Measurements from ENCODE around the gene AP2M1. TPM values are rescaled to one million over a fixed set of nuclear protein-coding genes. Genes with fewer than 3 reads are reported as not detected.

The AP2M1 gene
- total and polyA plus RNA-seq, 2 of the 13 experiments (the other 11 are each of a cell fraction or from before 2014, with no cell fraction given) = 126 to 146 TPM

DNA sequence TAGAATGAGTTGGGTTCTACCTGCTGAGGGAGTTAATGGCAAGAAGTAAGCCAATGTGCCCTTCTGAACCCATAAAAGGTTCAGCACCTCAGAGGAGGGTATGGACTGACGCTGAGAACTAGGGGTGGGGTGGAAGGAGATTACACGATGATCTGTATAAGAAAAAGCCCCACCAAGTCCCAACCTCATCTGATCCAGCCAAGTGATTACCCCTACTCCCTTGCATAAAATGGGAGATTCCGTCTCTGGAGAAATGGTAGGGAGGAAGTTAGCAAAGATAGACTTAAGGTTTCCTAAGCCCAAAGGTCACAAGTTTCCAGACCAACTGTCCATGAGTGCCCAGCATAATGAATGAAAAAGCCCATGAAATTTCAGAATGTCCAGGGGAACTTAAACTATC, 26.6 kb upstream of the AP2M1 start:
- no peaks in the 10 kb centered on the region for H3K79me2 ChIP-seq (ENCODE audit: insufficient read depth, low read length)
- no peaks in the 10 kb centered on the region for H4K20me1 ChIP-seq (ENCODE audit: insufficient read depth, low read length)
- BruUV-seq (replicated peaks) = no TSS peak
- no peak overlapping the region for H2AFZ ChIP-seq (ENCODE audit: low read length)
- H3K4me2 ChIP-seq (ENCODE audit: low read depth, low read length) = no peak overlapping the region
- H3K9ac ChIP-seq (ENCODE audit: insufficient read depth, low read depth, low read length) = no peak overlapping the region
- DNase-seq (ENCODE audit: low spot score) = no peak
- H3K36me3 ChIP-seq (replicated peaks in 1 of 2; ENCODE audit: control insufficient read depth in 1 of 2, insufficient read depth in 2 of 2, low read length in 2 of 2) = peaks cover 7 to 30% of the 10 kb centered on the region in 2 experiments; a peak in 4 of 5 replicates
- intact Hi-C loops (cut with micrococcal nuclease; ENCODE audit: unreplicated experiment) (loop anchor here (5.0 kb wide), 1 partner anchor 39 kb away; the partner anchor contains the start of gene ABCF3), in situ Hi-C loops (cut with HindIII; ENCODE audit: extremely low pct_ligation_motif_present, low pct_unique_long_range_greater_than_20kb) (loop anchor here (25.0 kb wide), 1 partner anchor 261 kb away; the partner anchor contains the start of gene PARL)
- TF ChIP-seq MBD4 (IDR thresholded peaks at IDR 0.05; ENCODE audit: borderline replicate concordance, low read length) (no peak), JARID2 (CRISPR knock-in tag; IDR thresholded peaks at IDR 0.05; ENCODE audit: insufficient replicate concordance) (no peak), SMYD3 (CRISPR knock-in tag; IDR thresholded peaks at IDR 0.05) (no peak), ZNF234 (CRISPR knock-in tag; conservative IDR thresholded peaks at IDR 0.05) (no peak), PCBP1 (IDR thresholded peaks at IDR 0.05; ENCODE audit: borderline replicate concordance, low read depth, low read length) (no peak), NKX3-1 (CRISPR knock-in tag; IDR thresholded peaks at IDR 0.05) (no peak), HES4 (CRISPR knock-in tag; IDR thresholded peaks at IDR 0.05; ENCODE audit: borderline replicate concordance) (no peak)
- WGBS (ENCODE audit: low lambda C conversion rate) = 91% methylated on average over 3 of the region's 3 CpGs
- no peak for FAIRE-seq
- no peaks in the 10 kb centered on the region for H3K27me3 ChIP-seq (ENCODE audit: control insufficient read depth in 1 of 2, insufficient read depth in 2 of 2, low read length in 2 of 2)
- no peaks in the 10 kb centered on the region for H3K9me3 ChIP-seq (ENCODE audit: low read length)
- peaks cover 7% of the 10 kb centered on the region for H3K4me1 ChIP-seq (ENCODE audit: insufficient read depth, low read length)
- ChIA-PET CTCF (ENCODE audit: low intra/inter-chr PET ratio, low total read pairs) (no interaction called here), POLR2A (no interaction called here)
- no peak for ATAC-seq
- H3K27ac ChIP-seq (ENCODE audit: extremely low read length, insufficient read depth, low read length) = no peak overlapping the region
- H3K4me3 ChIP-seq (replicated peaks in 1 of 3; ENCODE audit: insufficient read depth in 1 of 3, low read depth in 2 of 3, low read length in 3 of 3) = no peak overlapping the region

DNA sequence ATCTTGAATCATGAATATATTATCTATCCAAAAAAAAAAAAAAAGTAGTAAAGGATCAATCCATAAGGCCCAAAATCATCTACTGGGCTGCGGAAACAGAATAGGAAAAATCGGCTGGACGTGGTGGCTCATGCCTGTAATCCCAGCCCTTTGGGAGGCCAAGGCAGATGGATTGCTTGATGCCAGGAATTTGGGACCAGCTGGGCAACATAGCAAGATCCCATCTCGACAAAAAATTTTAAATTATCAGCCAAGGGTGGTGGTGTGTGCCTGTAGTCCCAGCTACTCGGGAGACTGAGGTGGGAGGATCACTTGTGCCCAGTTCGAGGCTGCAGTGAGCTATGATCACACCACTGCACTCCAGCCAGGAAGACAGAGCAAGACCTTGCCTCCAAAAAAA, 25.5 kb upstream of the AP2M1 start:
- FAIRE-seq (no peak), ATAC-seq (no peak), DNase-seq (ENCODE audit: low spot score) (no peak)
- ChIA-PET CTCF (ENCODE audit: low intra/inter-chr PET ratio, low total read pairs) (no interaction called here), POLR2A (no interaction called here)
- Histone ChIP-seq H3K79me2 (ENCODE audit: insufficient read depth, low read length) (no peaks in the 10 kb centered on the region), H3K4me2 (ENCODE audit: low read depth, low read length) (no peak overlapping the region), H3K4me1 (ENCODE audit: insufficient read depth, low read length) (peaks cover 7% of the 10 kb centered on the region), H3K9me3 (ENCODE audit: low read length) (no peaks in the 10 kb centered on the region), H3K9ac (ENCODE audit: insufficient read depth, low read depth, low read length) (no peak overlapping the region), H2AFZ (ENCODE audit: low read length) (no peak overlapping the region), H3K27me3 (ENCODE audit: control insufficient read depth in 1 of 2, insufficient read depth in 2 of 2, low read length in 2 of 2) (no peaks in the 10 kb centered on the region), H3K36me3 (replicated peaks in 1 of 2; ENCODE audit: control insufficient read depth in 1 of 2, insufficient read depth in 2 of 2, low read length in 2 of 2) (peaks cover 3 to 19% of the 10 kb centered on the region in 2 experiments; a peak in 3 of 5 replicates), H3K4me3 (replicated peaks in 1 of 3; ENCODE audit: insufficient read depth in 1 of 3, low read depth in 2 of 3, low read length in 3 of 3) (no peak overlapping the region), H4K20me1 (ENCODE audit: insufficient read depth, low read length) (no peaks in the 10 kb centered on the region), H3K27ac (ENCODE audit: extremely low read length, insufficient read depth, low read length) (no peak overlapping the region)
- WGBS (ENCODE audit: low lambda C conversion rate) = 92% methylated on average over 6 of the region's 6 CpGs
- in situ Hi-C loops (cut with HindIII; ENCODE audit: extremely low pct_ligation_motif_present, low pct_unique_long_range_greater_than_20kb) (loop anchor here (25.0 kb wide), 1 partner anchor 262 kb away; the partner anchor contains the start of gene PARL), intact Hi-C loops (cut with micrococcal nuclease; ENCODE audit: unreplicated experiment) (loop anchor here (5.0 kb wide), 1 partner anchor 38 kb away; the partner anchor contains the start of gene ABCF3)
- BruUV-seq (replicated peaks) = no TSS peak
- TF ChIP-seq ZSCAN12 (CRISPR knock-in tag; IDR thresholded peaks at IDR 0.05) (no peak), ZNF121 (CRISPR knock-in tag; IDR thresholded peaks at IDR 0.05) (peak; percentile 78)
